CD4-positive, alpha-beta T cell (primary cell): ENCODE measurements around the gene RALY. TPM values are rescaled to one million over a fixed set of nuclear protein-coding genes. Genes with fewer than 3 reads are reported as not detected.

Experiments used
- ATAC-seq: fragments of 200-7000 bp; cut with Tn5 transposase; one replicate; pipeline ENCODE4 v1.10.0; 2022; ENCODE audit warnings: mild to moderate bottlenecking; ENCODE audit not compliant: poor library complexity
- CTCF ChIA-PET: fragments of 350-600 bp; sonication (Branson Sonifier 250); formaldehyde crosslinking; loops from one replicate; lab custom pipeline; 2021; ENCODE audit warnings: antibody characterized with exemption, inconsistent platforms; lab: Charles Lee
- POLR2A ChIA-PET: fragments of 350-600 bp; sonication (Branson Sonifier 250); formaldehyde crosslinking; loops from one replicate; lab custom pipeline; 2021; ENCODE audit warnings: antibody characterized with exemption, inconsistent platforms; lab: Charles Lee
- DNase-seq, 14 experiments: peaks; one replicate each; pipeline ENCODE4 v3.0.0-alpha.2; 2013 to 2020; ENCODE audit warnings: mixed read lengths in 2 of 14
- H3K27ac ChIP-seq, 2 donors: one replicate each; pipeline versions ENCODE4 v1.5.1 to v1.7.0; 2013; ENCODE audit warnings: low read length in 2 of 2, low read depth in 1 of 2, mild to moderate bottlenecking in 1 of 2
- H3K27me3 ChIP-seq, 2 experiments: 1 replicate in 1 of 2; 2 replicates in 1 of 2; pipeline versions ENCODE4 v1.6.1 to v1.7.0; 2013; ENCODE audit warnings: low read length in 2 of 2, control low read depth in 1 of 2, mild to moderate bottlenecking in 1 of 2, moderate library complexity in 1 of 2; ENCODE audit not compliant: insufficient read depth in 2 of 2, control insufficient read depth in 1 of 2
- H3K36me3 ChIP-seq: one replicate; pipeline ENCODE4 v1.6.1; 2013; ENCODE audit warnings: low read length, control low read depth; ENCODE audit not compliant: insufficient read depth
- H3K4me1 ChIP-seq: one replicate; pipeline ENCODE4 v1.6.1; 2013; ENCODE audit warnings: low read length, control low read depth; ENCODE audit not compliant: insufficient read depth
- H3K4me3 ChIP-seq: one replicate; pipeline ENCODE4 v1.5.1; 2013; ENCODE audit warnings: mild to moderate bottlenecking, low read length, moderate library complexity
- H3K9me3 ChIP-seq, 2 experiments: 1 replicate in 1 of 2; 2 replicates in 1 of 2; pipeline versions ENCODE4 v1.6.1 to v1.7.0; 2013; ENCODE audit warnings: low read length in 2 of 2, mild to moderate bottlenecking in 2 of 2, control low read depth in 1 of 2, moderate library complexity in 1 of 2; ENCODE audit not compliant: control insufficient read depth in 1 of 2, insufficient read depth in 1 of 2
- H3K27ac Mint-ChIP-seq: one replicate; pipeline ENCODE4 v1.8.0; 2020; ENCODE audit warnings: mixed read lengths
- H3K27me3 Mint-ChIP-seq: one replicate; pipeline ENCODE4 v1.8.0; 2021; ENCODE audit warnings: mixed read lengths
- H3K36me3 Mint-ChIP-seq: one replicate; pipeline ENCODE4 v1.8.0; 2021; ENCODE audit warnings: low read depth, mixed read lengths
- H3K4me1 Mint-ChIP-seq: one replicate; pipeline ENCODE4 v1.8.0; 2021; ENCODE audit warnings: low read depth, mixed read lengths
- H3K4me3 Mint-ChIP-seq: one replicate; pipeline ENCODE4 v1.8.0; 2020; ENCODE audit warnings: mild to moderate bottlenecking, mixed read lengths
- H3K9me3 Mint-ChIP-seq: one replicate; pipeline ENCODE4 v1.8.0; 2020; ENCODE audit warnings: mixed read lengths
- CTCF ChIP-seq: fragments of 200-600 bp; IDR thresholded peaks from one replicate; pipeline ENCODE4 v1.8.0; 2022; ENCODE audit warnings: antibody characterized with exemption, mild to moderate bottlenecking
- intact Hi-C, 2 experiments: fragments of 100-400 bp; cut with DNase I in 1 of 2; cut with micrococcal nuclease in 1 of 2; formaldehyde crosslinking; loops; one replicate each; pipeline versions ENCODE4 v1.15.1 to v1.9.0; 2023 to 2025; cut with DNase I, micrococcal nuclease
- total RNA-seq, 174 experiments: library from RNA in 2 of 174; stranded (reverse) in 2 of 174; gene quantifications; one replicate each; pipeline ENCODE4 v1.2.3 and lab custom pipeline; 2021 to 2026

Gene RALY
- total RNA-seq, 2 experiments from 2014 or later: 112 TPM

GRCh38 chr20:33954504-33954903, 39.2 kb upstream of the RALY start:
- no peaks in the 10 kb centered on the region for H3K4me1 Mint-ChIP-seq
- Histone ChIP-seq H3K36me3 (no peaks in the 10 kb centered on the region), H3K27me3 (no peaks in the 10 kb centered on the region), H3K4me1 (no peaks in the 10 kb centered on the region), H3K27ac (no peak overlapping the region), H3K4me3 (no peak overlapping the region), H3K9me3 (peaks cover 0 to 2% of the 10 kb centered on the region in 2 experiments)
- ATAC-seq: no peak
- no peak overlapping the region for H3K4me3 Mint-ChIP-seq
- ChIA-PET POLR2A (no interaction called here), CTCF (no interaction called here)
- no peak overlapping the region for H3K27ac Mint-ChIP-seq
- H3K27me3 Mint-ChIP-seq: no peaks in the 10 kb centered on the region
- intact Hi-C loops: no loop called here
- H3K9me3 Mint-ChIP-seq: no peaks in the 10 kb centered on the region
- H3K36me3 Mint-ChIP-seq: no peaks in the 10 kb centered on the region
- no peak for DNase-seq
- TF ChIP-seq CTCF: no peak

- Mint-ChIP-seq H3K36me3 (no peaks in the 10 kb centered on the region), H3K4me3 (no peak overlapping the region), H3K4me1 (no peaks in the 10 kb centered on the region), H3K27ac (no peak overlapping the region), H3K9me3 (no peaks in the 10 kb centered on the region), H3K27me3 (no peaks in the 10 kb centered on the region)
- Histone ChIP-seq H3K4me1 (no peaks in the 10 kb centered on the region), H3K4me3 (no peak overlapping the region), H3K36me3 (no peaks in the 10 kb centered on the region), H3K9me3 (no peaks in the 10 kb centered on the region), H3K27ac (no peak overlapping the region), H3K27me3 (no peaks in the 10 kb centered on the region)
- ChIA-PET POLR2A (no interaction called here), CTCF (no interaction called here)
- ATAC-seq: no peak
- intact Hi-C loops: no loop called here
- DNase-seq: no peak
- TF ChIP-seq CTCF: no peak
Observed at GRCh38 chr20:33963751-33964150, 30.0 kb upstream of the RALY start.

DNA sequence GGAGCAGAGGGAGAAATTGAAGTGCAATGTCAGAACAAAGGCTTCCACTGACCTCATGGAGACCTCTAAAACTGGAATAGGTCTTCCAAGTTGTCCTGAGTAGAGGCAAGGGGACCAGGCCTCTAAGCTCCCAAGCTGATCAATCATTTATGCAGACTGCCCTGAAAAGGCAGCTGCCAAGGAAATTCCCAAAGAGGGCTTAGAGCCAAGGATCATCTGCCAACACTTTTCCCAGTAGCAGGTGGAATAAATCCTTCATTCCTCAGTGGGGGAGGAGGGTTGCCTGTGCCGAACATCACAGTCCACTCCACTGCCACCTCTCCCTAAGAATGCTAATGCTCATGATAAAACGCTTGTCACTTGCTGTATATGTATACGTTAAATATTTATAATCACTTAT, 29.3 kb upstream of the RALY start:
- Mint-ChIP-seq H3K27me3 (no peaks in the 10 kb centered on the region), H3K9me3 (no peaks in the 10 kb centered on the region), H3K4me1 (no peaks in the 10 kb centered on the region), H3K4me3 (no peak overlapping the region), H3K27ac (no peak overlapping the region), H3K36me3 (no peaks in the 10 kb centered on the region)
- Histone ChIP-seq H3K4me3 (no peak overlapping the region), H3K27me3 (no peaks in the 10 kb centered on the region), H3K9me3 (no peaks in the 10 kb centered on the region), H3K36me3 (no peaks in the 10 kb centered on the region), H3K27ac (no peak overlapping the region), H3K4me1 (no peaks in the 10 kb centered on the region)
- intact Hi-C loops: no loop called here
- ATAC-seq (no peak), DNase-seq (no peak)
- CTCF ChIA-PET: no interaction called here
- POLR2A ChIA-PET: no interaction called here
- no peak for TF ChIP-seq CTCF
